HL-60 (cell line): Measurements from ENCODE around the gene CASD1.

Source experiments
- DNase-seq, 2 experiments: peaks; one replicate each; pipeline ENCODE4 v3.0.0-alpha.2; 2010 to 2020; ENCODE audit warnings: low read depth in 1 of 2, low spot score in 1 of 2
- H3K27ac ChIP-seq: fragments of 250-450 bp; sonication (Bioruptor Pico); replicated peaks from 2 replicates; pipeline ENCODE4 v1.5.1; 2020; ENCODE audit warnings: mild to moderate bottlenecking, moderate library complexity
- H3K27me3 ChIP-seq: fragments of 250-450 bp; sonication (Bioruptor Pico); 2 replicates; pipeline ENCODE4 v1.5.1; 2021; ENCODE audit warnings: mild to moderate bottlenecking, moderate library complexity; ENCODE audit not compliant: insufficient read depth, poor library complexity, severe bottlenecking
- H3K4me3 ChIP-seq: replicated peaks from 2 replicates; pipeline ENCODE4 v1.5.1; 2011; ENCODE audit warnings: mild to moderate bottlenecking, control low read depth, low read length; ENCODE audit not compliant: insufficient read depth
- GABPA ChIP-seq: IDR thresholded peaks from 2 replicates; pipeline ENCODE4 v1.6.1; 2012; ENCODE audit warnings: low read depth
- POLR2AphosphoS5 ChIP-seq: IDR thresholded peaks from 2 replicates; pipeline ENCODE4 v1.6.1; 2012; ENCODE audit warnings: low read depth
- REST ChIP-seq: IDR thresholded peaks from 2 replicates; pipeline ENCODE4 v1.6.1; 2012; ENCODE audit warnings: low read depth; ENCODE audit not compliant: insufficient replicate concordance
- SPI1 ChIP-seq: IDR thresholded peaks from 2 replicates; pipeline ENCODE4 v1.6.1; 2012; ENCODE audit warnings: low read depth, mild to moderate bottlenecking, borderline replicate concordance
- TF ChIP-seq, protein P1 (sequence below): IDR thresholded peaks from one replicate; pipeline ENCODE4 v1.5.1; 2011; ENCODE audit warnings: low read length, control low read depth, inconsistent platforms; ENCODE audit not compliant: insufficient read depth

Gene CASD1

GRCh38 chr7:94591176-94591575 is 81.6 kb downstream of the CASD1 start:
- H3K27me3 ChIP-seq: no peaks in the 10 kb centered on the region
- TF ChIP-seq SPI1 (peak; percentile 95), GABPA (no peak), POLR2AphosphoS5 (no peak)
- no peak overlapping the region for H3K27ac ChIP-seq
- no peak overlapping the region for H3K4me3 ChIP-seq
- DNase-seq: no peak

GRCh38 chr7:94594882-94595281 is 85.3 kb downstream of the CASD1 start:
- Histone ChIP-seq H3K27me3 (no peaks in the 10 kb centered on the region), H3K4me3 (no peak overlapping the region), H3K27ac (no peak overlapping the region)
- TF ChIP-seq POLR2AphosphoS5 (no peak), REST (no peak), GABPA (no peak), SPI1 (no peak)
- TF ChIP-seq, protein P1, sequence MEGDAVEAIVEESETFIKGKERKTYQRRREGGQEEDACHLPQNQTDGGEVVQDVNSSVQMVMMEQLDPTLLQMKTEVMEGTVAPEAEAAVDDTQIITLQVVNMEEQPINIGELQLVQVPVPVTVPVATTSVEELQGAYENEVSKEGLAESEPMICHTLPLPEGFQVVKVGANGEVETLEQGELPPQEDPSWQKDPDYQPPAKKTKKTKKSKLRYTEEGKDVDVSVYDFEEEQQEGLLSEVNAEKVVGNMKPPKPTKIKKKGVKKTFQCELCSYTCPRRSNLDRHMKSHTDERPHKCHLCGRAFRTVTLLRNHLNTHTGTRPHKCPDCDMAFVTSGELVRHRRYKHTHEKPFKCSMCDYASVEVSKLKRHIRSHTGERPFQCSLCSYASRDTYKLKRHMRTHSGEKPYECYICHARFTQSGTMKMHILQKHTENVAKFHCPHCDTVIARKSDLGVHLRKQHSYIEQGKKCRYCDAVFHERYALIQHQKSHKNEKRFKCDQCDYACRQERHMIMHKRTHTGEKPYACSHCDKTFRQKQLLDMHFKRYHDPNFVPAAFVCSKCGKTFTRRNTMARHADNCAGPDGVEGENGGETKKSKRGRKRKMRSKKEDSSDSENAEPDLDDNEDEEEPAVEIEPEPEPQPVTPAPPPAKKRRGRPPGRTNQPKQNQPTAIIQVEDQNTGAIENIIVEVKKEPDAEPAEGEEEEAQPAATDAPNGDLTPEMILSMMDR: no peak
- DNase-seq: no peak

- TF ChIP-seq SPI1 (no peak), REST (no peak), GABPA (no peak), POLR2AphosphoS5 (no peak)
- TF ChIP-seq, protein P1: no peak
- H3K4me3 ChIP-seq: no peak overlapping the region
These were observed 86.1 kb downstream of the CASD1 start for GRCh38 chr7:94595717-94596116.

DNA sequence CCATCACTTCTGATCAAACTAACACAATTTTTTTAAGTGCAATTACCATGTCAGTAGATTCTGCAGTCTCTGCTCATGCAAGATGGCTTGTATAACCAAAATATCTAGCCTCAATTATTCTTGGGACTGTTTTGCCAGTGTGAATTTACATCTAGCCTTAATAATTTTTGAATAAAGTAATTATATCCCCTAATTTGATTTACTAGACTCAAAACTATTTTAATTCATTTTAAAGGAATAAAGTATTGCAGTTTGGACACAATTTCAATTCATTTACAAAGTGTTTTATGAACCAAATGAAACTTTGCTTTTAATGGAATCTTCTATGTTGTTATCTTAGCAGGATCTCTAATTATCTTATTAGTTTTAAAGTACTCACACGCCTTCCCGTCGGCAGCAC is 90.7 kb downstream of the CASD1 start:
- TF ChIP-seq, protein P1: no peak
- TF ChIP-seq REST: no peak
- Histone ChIP-seq H3K4me3 (no peak overlapping the region), H3K27me3 (no peaks in the 10 kb centered on the region), H3K27ac (no peak overlapping the region)
- DNase-seq: no peak

More at GRCh38 chr7:94595717-94596116, 86.1 kb downstream of the CASD1 start:
- Histone ChIP-seq H3K27ac (no peak overlapping the region), H3K27me3 (no peaks in the 10 kb centered on the region)
- no peak for DNase-seq
